ENCODE results near the gene TLCD1.

TLCD1 gene

GRCh38 chr17:28726226-28726626 lies at the start of gene TLCD1:
Gene TLCD1 (minus strand): TSS chr17:28726233. CDS start chr17:28726097, 136 bp downstream.
- peak; percentile 55 for DNase-seq (ENCODE audit: low read depth)

GRCh38 chr17:28774206-28774605 lies 48.2 kb upstream of the TLCD1 start:
- no peak for DNase-seq (ENCODE audit: low read depth)

GRCh38 chr17:28773736-28774135 lies 47.7 kb upstream of the TLCD1 start:
- no peak for DNase-seq (ENCODE audit: low read depth)

GRCh38 chr17:28765038-28765437 lies 39.0 kb upstream of the TLCD1 start:
- no peak for DNase-seq (ENCODE audit: low read depth)

- no peak for DNase-seq (ENCODE audit: low read depth)
These were observed 37.8 kb upstream of the TLCD1 start for GRCh38 chr17:28763804-28764266.

- no peak for DNase-seq (ENCODE audit: low read depth)
These were observed 37.2 kb upstream of the TLCD1 start for GRCh38 chr17:28763137-28763799.

GRCh38 chr17:28760601-28761562 lies 34.8 kb upstream of the TLCD1 start:
- DNase-seq (ENCODE audit: low read depth) = no peak

- DNase-seq (ENCODE audit: low read depth) = no peak
These were observed 33.3 kb upstream of the TLCD1 start for GRCh38 chr17:28759256-28759865.

GRCh38 chr17:28758411-28759121 lies 32.5 kb upstream of the TLCD1 start:
- no peak for DNase-seq (ENCODE audit: low read depth)

GRCh38 chr17:28756049-28756804 lies 30.2 kb upstream of the TLCD1 start:
- no peak for DNase-seq (ENCODE audit: low read depth)

GRCh38 chr17:28755486-28755885 lies 29.5 kb upstream of the TLCD1 start:
- no peak for DNase-seq (ENCODE audit: low read depth)

GRCh38 chr17:28751600-28752366 lies 25.8 kb upstream of the TLCD1 start:
- no peak for DNase-seq (ENCODE audit: low read depth)

- DNase-seq (ENCODE audit: low read depth) = peak; percentile 66
These were observed 24.4 kb upstream of the TLCD1 start for GRCh38 chr17:28750178-28751047.

GRCh38 chr17:28749516-28750177 lies 23.6 kb upstream of the TLCD1 start:
- DNase-seq (ENCODE audit: low read depth) = no peak

- DNase-seq (ENCODE audit: low read depth) = no peak
These were observed 23.0 kb upstream of the TLCD1 start for GRCh38 chr17:28748852-28749515.

- DNase-seq (ENCODE audit: low read depth) = no peak
These were observed 22.0 kb upstream of the TLCD1 start for GRCh38 chr17:28747801-28748750.

- no peak for DNase-seq (ENCODE audit: low read depth)
These were observed 21.1 kb upstream of the TLCD1 start for GRCh38 chr17:28747051-28747691.

All from stimulated activated CD8-positive, alpha-beta memory T cell treated with anti-CD3 and anti-CD28 coated beads, Interleukin-12 subunit alpha, Interleukin-12 subunit beta, amount 100 ng/mL, for 4 hours (primary cell).